Mesenchymal stem cell (in vitro differentiated cells and primary cell): Measurements from ENCODE around the gene SKIC8.
A peak's percentile ranks its signal among the peaks of the same experiment; 100 is the strongest.

Experiments
- DNase-seq: peaks from one replicate; pipeline ENCODE4 v3.0.0-alpha.2; 2013
- H2AFZ ChIP-seq: one replicate; pipeline ENCODE4 v1.6.1; 2013; ENCODE audit warnings: low read depth, mild to moderate bottlenecking, control low read depth, inconsistent platforms, low read length, moderate library complexity
- H2AK5ac ChIP-seq: 2 replicates; pipeline ENCODE4 v1.6.1; 2013; ENCODE audit warnings: low read length, moderate library complexity, mild to moderate bottlenecking, inconsistent platforms; ENCODE audit not compliant: severe bottlenecking
- H2BK120ac ChIP-seq: one replicate; pipeline ENCODE4 v1.6.1; 2013; ENCODE audit warnings: low read depth, mild to moderate bottlenecking, inconsistent platforms, low read length, moderate library complexity
- H2BK12ac ChIP-seq, 2 experiments: one replicate each; pipeline ENCODE4 v1.6.1; 2013; ENCODE audit warnings: inconsistent platforms in 2 of 2, low read length in 2 of 2, mild to moderate bottlenecking in 2 of 2, moderate library complexity in 2 of 2, control low read depth in 1 of 2
- H2BK15ac ChIP-seq: one replicate; pipeline ENCODE4 v1.6.1; 2013; ENCODE audit warnings: mild to moderate bottlenecking, low read depth, inconsistent platforms; ENCODE audit not compliant: poor library complexity, severe bottlenecking
- H2BK5ac ChIP-seq: 2 replicates; pipeline ENCODE4 v1.6.1; 2013; ENCODE audit warnings: low read depth, mild to moderate bottlenecking, low read length, control low read depth, inconsistent platforms; ENCODE audit not compliant: poor library complexity, severe bottlenecking
- H3K14ac ChIP-seq, 2 experiments: one replicate each; pipeline ENCODE4 v1.6.1; 2013; ENCODE audit warnings: inconsistent platforms in 2 of 2, low read length in 2 of 2, control low read depth in 1 of 2, mild to moderate bottlenecking in 1 of 2, moderate library complexity in 1 of 2
- H3K18ac ChIP-seq, 2 experiments: one replicate each; pipeline ENCODE4 v1.6.1; 2013; ENCODE audit warnings: inconsistent platforms in 2 of 2, low read length in 2 of 2, control low read depth in 1 of 2, low read depth in 1 of 2, mild to moderate bottlenecking in 1 of 2
- H3K23ac ChIP-seq, 2 experiments: one replicate each; pipeline ENCODE4 v1.6.1; 2013; ENCODE audit warnings: inconsistent platforms in 2 of 2, low read length in 2 of 2, mild to moderate bottlenecking in 2 of 2, moderate library complexity in 2 of 2, control low read depth in 1 of 2
- H3K27ac ChIP-seq: 2 replicates; pipeline ENCODE4 v1.5.1; 2013; ENCODE audit warnings: mild to moderate bottlenecking, moderate library complexity, low read length, control low read depth, inconsistent platforms; ENCODE audit not compliant: poor library complexity, severe bottlenecking
- H3K27me3 ChIP-seq, 2 experiments: 2 replicates each; pipeline versions ENCODE4 v1.6.1 to v1.7.0; 2013; ENCODE audit warnings: low read length in 2 of 2, mild to moderate bottlenecking in 2 of 2, moderate library complexity in 2 of 2, control low read depth in 1 of 2, inconsistent platforms in 1 of 2; ENCODE audit not compliant: control insufficient read depth in 1 of 2, insufficient read depth in 1 of 2
- H3K36me3 ChIP-seq, 2 experiments: 2 replicates each; pipeline versions ENCODE4 v1.6.1 to v1.7.0; 2013; ENCODE audit warnings: low read length in 2 of 2, control low read depth in 1 of 2, inconsistent platforms in 1 of 2, low read depth in 1 of 2, mild to moderate bottlenecking in 1 of 2; ENCODE audit not compliant: insufficient read depth in 2 of 2, control insufficient read depth in 1 of 2
- H3K4ac ChIP-seq, 2 experiments: one replicate each; pipeline ENCODE4 v1.6.1; 2013; ENCODE audit warnings: inconsistent platforms in 2 of 2, low read length in 2 of 2, mild to moderate bottlenecking in 2 of 2, moderate library complexity in 2 of 2, control low read depth in 1 of 2, low read depth in 1 of 2
- H3K4me1 ChIP-seq: 2 replicates; pipeline ENCODE4 v1.6.1; 2013; ENCODE audit warnings: low read depth, low read length, control low read depth; ENCODE audit not compliant: control insufficient read depth, insufficient read depth
- H3K4me2 ChIP-seq: 2 replicates; pipeline ENCODE4 v1.6.1; 2013; ENCODE audit warnings: low read length, mild to moderate bottlenecking, inconsistent platforms; ENCODE audit not compliant: poor library complexity, severe bottlenecking
- H3K4me3 ChIP-seq, 2 experiments: 2 replicates each; pipeline versions ENCODE4 v1.5.1 to v1.7.0; 2013; ENCODE audit warnings: low read length in 2 of 2, mild to moderate bottlenecking in 2 of 2, control low read depth in 1 of 2, low read depth in 1 of 2; ENCODE audit not compliant: insufficient read depth in 1 of 2
- H3K79me1 ChIP-seq: replicated peaks from 2 replicates; pipeline ENCODE4 v1.6.1; 2013; ENCODE audit warnings: mild to moderate bottlenecking, control low read depth, low read length, inconsistent platforms; ENCODE audit not compliant: poor library complexity, severe bottlenecking
- H3K9ac ChIP-seq: 2 replicates; pipeline ENCODE4 v1.7.0; 2013; ENCODE audit warnings: mild to moderate bottlenecking, low read length, moderate library complexity
- H3K9me3 ChIP-seq: 2 replicates; pipeline ENCODE4 v1.7.0; 2013; ENCODE audit warnings: mild to moderate bottlenecking, low read length; ENCODE audit not compliant: control insufficient read depth
- H4K8ac ChIP-seq: one replicate; pipeline ENCODE4 v1.6.1; 2013; ENCODE audit warnings: inconsistent platforms, mild to moderate bottlenecking, low read length, moderate library complexity
- H4K91ac ChIP-seq: one replicate; pipeline ENCODE4 v1.6.1; 2013; ENCODE audit warnings: mild to moderate bottlenecking, low read length, inconsistent platforms
- WGBS: methylation state at CpG from one replicate; pipeline ENCODE4 v1.1.7; 2013; ENCODE audit warnings: mixed read lengths; 5-methylcytosine and 5-hydroxymethylcytosine counted together

SKIC8 gene

GRCh38 chr15:78340231-78341056, 41.0 kb upstream of the SKIC8 start, which contains the start of gene CRABP1:
Gene CRABP1, plus strand, starts transcription at chr15:78340353. Its CDS starts 76 bp downstream, at chr15:78340429.
- WGBS, result 3% methylated on average over 64 of the region's 67 CpGs
- Histone ChIP-seq H3K4ac (no peak within 1 kb of the TSS), H3K79me1 (no peaks in the 10 kb centered on the region), H3K36me3 (no peaks in the 10 kb centered on the region), H3K4me2 (no peak within 1 kb of the TSS), H2BK120ac (no peak within 1 kb of the TSS), H2BK15ac (no peak within 1 kb of the TSS), H3K4me3 (no peak within 1 kb of the TSS), H3K14ac (peak within 1 kb of the TSS in 1 of 2 experiments; percentile 35), H2AFZ (peak within 1 kb of the TSS; percentile 15), H3K9ac (no peak within 1 kb of the TSS), H3K27me3 (peaks cover 81 to 89% of the 10 kb centered on the region in 2 experiments), H3K4me1 (peaks cover 15% of the 10 kb centered on the region), H2AK5ac (no peak within 1 kb of the TSS), H2BK5ac (no peak within 1 kb of the TSS), H3K18ac (no peak within 1 kb of the TSS), H3K27ac (no peak within 1 kb of the TSS), H3K23ac (no peak within 1 kb of the TSS), H4K91ac (no peak within 1 kb of the TSS), H3K9me3 (no peaks in the 10 kb centered on the region), H4K8ac (no peak within 1 kb of the TSS), H2BK12ac (no peak within 1 kb of the TSS)
- DNase-seq, result no peak

- Histone ChIP-seq H3K14ac (peak overlapping the region in 1 of 2 experiments; percentile 35), H3K4ac (no peak overlapping the region), H3K36me3 (no peaks in the 10 kb centered on the region), H2AFZ (no peak overlapping the region), H2BK120ac (no peak overlapping the region), H3K4me3 (no peak overlapping the region), H4K8ac (no peak overlapping the region), H3K27ac (no peak overlapping the region), H3K23ac (no peak overlapping the region), H3K4me2 (no peak overlapping the region), H3K9me3 (no peaks in the 10 kb centered on the region), H3K9ac (no peak overlapping the region), H3K18ac (no peak overlapping the region), H3K27me3 (peaks cover 82 to 92% of the 10 kb centered on the region in 2 experiments), H2BK15ac (no peak overlapping the region), H3K79me1 (no peaks in the 10 kb centered on the region), H2BK12ac (no peak overlapping the region), H2BK5ac (no peak overlapping the region), H3K4me1 (peaks cover 15% of the 10 kb centered on the region), H2AK5ac (no peak overlapping the region), H4K91ac (no peak overlapping the region)
- WGBS, result 35% methylated on average over 15 of the region's 17 CpGs
- DNase-seq, result no peak
These were observed 40.1 kb upstream of the SKIC8 start for GRCh38 chr15:78339559-78339958.

- Histone ChIP-seq H3K27ac (no peak overlapping the region), H2BK12ac (no peak overlapping the region), H3K36me3 (no peaks in the 10 kb centered on the region), H3K79me1 (no peaks in the 10 kb centered on the region), H3K4me2 (no peak overlapping the region), H3K14ac (no peak overlapping the region), H3K9me3 (no peaks in the 10 kb centered on the region), H2BK120ac (no peak overlapping the region), H2BK15ac (no peak overlapping the region), H3K4me3 (no peak overlapping the region), H4K91ac (no peak overlapping the region), H2AK5ac (no peak overlapping the region), H3K4me1 (peaks cover 15% of the 10 kb centered on the region), H4K8ac (no peak overlapping the region), H2AFZ (no peak overlapping the region), H2BK5ac (no peak overlapping the region), H3K9ac (no peak overlapping the region), H3K27me3 (peaks cover 87 to 97% of the 10 kb centered on the region in 2 experiments), H3K4ac (no peak overlapping the region), H3K23ac (no peak overlapping the region), H3K18ac (no peak overlapping the region)
- DNase-seq, result no peak
- 74% methylated on average over 7 of the region's 7 CpGs for WGBS
These were observed 39.4 kb upstream of the SKIC8 start for GRCh38 chr15:78338781-78339180.

- Histone ChIP-seq H3K18ac (no peak overlapping the region), H3K4ac (no peak overlapping the region)
These were observed 36.6 kb upstream of the SKIC8 start for GRCh38 chr15:78335985-78336384.

More at GRCh38 chr15:78335985-78336384, 36.6 kb upstream of the SKIC8 start:
- no peak overlapping the region for H3K4me3 ChIP-seq
- no peak overlapping the region for H3K4me2 ChIP-seq
- H3K79me1 ChIP-seq, result no peaks in the 10 kb centered on the region
- peaks cover 66 to 72% of the 10 kb centered on the region in 2 experiments for H3K27me3 ChIP-seq
- no peak overlapping the region for H4K91ac ChIP-seq
- WGBS, result 92% methylated on average over 4 of the region's 4 CpGs
- H4K8ac ChIP-seq, result no peak overlapping the region
- H2AFZ ChIP-seq, result no peak overlapping the region
- no peak overlapping the region for H2BK5ac ChIP-seq
- H3K36me3 ChIP-seq, result no peaks in the 10 kb centered on the region
- H3K4me1 ChIP-seq, result peaks cover 10% of the 10 kb centered on the region
- H2BK12ac ChIP-seq, result no peak overlapping the region
- no peak overlapping the region for H3K9ac ChIP-seq
- H3K14ac ChIP-seq, result no peak overlapping the region
- H3K23ac ChIP-seq, result no peak overlapping the region
- H2BK15ac ChIP-seq, result no peak overlapping the region
- H2AK5ac ChIP-seq, result no peak overlapping the region
- DNase-seq, result no peak
- no peaks in the 10 kb centered on the region for H3K9me3 ChIP-seq
- H2BK120ac ChIP-seq, result no peak overlapping the region
- no peak overlapping the region for H3K27ac ChIP-seq
